Right lobe of liver (tissue), 4 donors: ENCODE data around the gene CCDC120.

Source experiments
- POLR2A ChIP-seq: fragments of 450-650 bp; IDR thresholded peaks from one replicate; pipeline ENCODE4 v1.6.1; 2017; ENCODE audit warnings: antibody characterized with exemption, mild to moderate bottlenecking
- TF ChIP-seq, protein P1 (sequence below), 4 donors: fragments of 200-600 bp in 3 of 4; fragments of 450-650 bp in 1 of 4; IDR thresholded peaks; one replicate each; pipeline versions ENCODE4 v1.5.1 to v1.8.0; 2016 to 2022; ENCODE audit warnings: antibody characterized with exemption in 4 of 4, mild to moderate bottlenecking in 2 of 4
- donor health status: DM: no; HTN: no; CAD: no.
- donor health status: DM: no; HTN: no; CAD: no.
- donor health status: DM: no; HTN: yes; CAD: no.

DNA sequence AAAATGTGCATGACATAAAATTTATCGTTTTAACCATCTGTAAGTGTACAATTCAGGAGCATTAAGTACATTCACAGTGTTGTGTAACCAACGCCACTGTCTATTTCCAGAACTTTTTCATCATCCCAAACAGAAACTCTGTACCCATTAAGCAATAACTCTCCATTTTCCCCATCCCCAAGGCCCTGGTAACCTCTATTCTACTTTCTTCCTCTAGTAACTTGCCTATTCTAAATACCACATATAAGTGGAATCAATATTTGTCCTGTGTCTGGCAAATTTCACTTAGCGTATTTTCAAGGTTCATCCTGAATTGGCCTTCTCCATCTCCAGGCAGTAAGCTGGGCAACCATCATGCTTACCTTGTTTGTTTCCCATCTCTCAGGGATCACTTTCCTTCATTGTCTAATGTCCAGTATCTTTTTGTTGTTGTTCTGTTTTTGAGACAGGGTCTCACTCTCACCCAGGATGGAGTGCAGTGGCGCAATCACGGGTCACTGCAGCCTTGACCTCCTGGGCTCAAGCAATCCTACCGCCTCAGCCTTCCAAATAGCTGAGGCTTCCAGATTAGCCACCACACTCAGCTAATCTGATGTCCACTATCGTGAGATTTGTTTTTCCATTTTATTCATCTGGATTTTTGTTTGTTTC lies 39.1 kb upstream of the CCDC120 start:
- TF ChIP-seq, protein P1, sequence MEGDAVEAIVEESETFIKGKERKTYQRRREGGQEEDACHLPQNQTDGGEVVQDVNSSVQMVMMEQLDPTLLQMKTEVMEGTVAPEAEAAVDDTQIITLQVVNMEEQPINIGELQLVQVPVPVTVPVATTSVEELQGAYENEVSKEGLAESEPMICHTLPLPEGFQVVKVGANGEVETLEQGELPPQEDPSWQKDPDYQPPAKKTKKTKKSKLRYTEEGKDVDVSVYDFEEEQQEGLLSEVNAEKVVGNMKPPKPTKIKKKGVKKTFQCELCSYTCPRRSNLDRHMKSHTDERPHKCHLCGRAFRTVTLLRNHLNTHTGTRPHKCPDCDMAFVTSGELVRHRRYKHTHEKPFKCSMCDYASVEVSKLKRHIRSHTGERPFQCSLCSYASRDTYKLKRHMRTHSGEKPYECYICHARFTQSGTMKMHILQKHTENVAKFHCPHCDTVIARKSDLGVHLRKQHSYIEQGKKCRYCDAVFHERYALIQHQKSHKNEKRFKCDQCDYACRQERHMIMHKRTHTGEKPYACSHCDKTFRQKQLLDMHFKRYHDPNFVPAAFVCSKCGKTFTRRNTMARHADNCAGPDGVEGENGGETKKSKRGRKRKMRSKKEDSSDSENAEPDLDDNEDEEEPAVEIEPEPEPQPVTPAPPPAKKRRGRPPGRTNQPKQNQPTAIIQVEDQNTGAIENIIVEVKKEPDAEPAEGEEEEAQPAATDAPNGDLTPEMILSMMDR (IDR thresholded peaks at IDR 0.05) = no peak
- no peak for TF ChIP-seq POLR2A
